ENCODE data around the gene ZNF280A. TPM values are rescaled to one million over a fixed set of nuclear protein-coding genes. Genes with fewer than 3 reads are reported as not detected.

ZNF280A gene
- total RNA-seq, 1 donor from 2014 or later, result 0.09 TPM

GRCh38 chr22:22565981-22566380, 45.9 kb upstream of the ZNF280A start:
- no peak overlapping the region for H3K27ac Mint-ChIP-seq (ENCODE audit: unreplicated experiment)
- Histone ChIP-seq H3K4me1 (ENCODE audit: insufficient read depth, low read length) (no peaks in the 10 kb centered on the region), H2AFZ (ENCODE audit: low read depth, low read length) (no peak overlapping the region), H3K9ac (ENCODE audit: low read length) (no peak overlapping the region), H3K9me3 (ENCODE audit: insufficient read depth, low read depth, low read length) (no peaks in the 10 kb centered on the region), H3K4me3 (ENCODE audit: insufficient read depth, low read depth, low read length) (no peak overlapping the region), H3K27ac (ENCODE audit: low read depth, low read length) (no peak overlapping the region), H3K36me3 (ENCODE audit: insufficient read depth, low read length) (no peaks in the 10 kb centered on the region), H4K20me1 (ENCODE audit: insufficient read depth, low read length) (no peaks in the 10 kb centered on the region), H3K27me3 (ENCODE audit: insufficient read depth, low read length) (peaks cover 6% of the 10 kb centered on the region), H3K79me2 (ENCODE audit: insufficient read depth, low read length) (no peaks in the 10 kb centered on the region), H3K4me2 (ENCODE audit: low read length) (no peak overlapping the region)
- H3K4me3 Mint-ChIP-seq (ENCODE audit: unreplicated experiment), result no peak overlapping the region
- H3K27me3 Mint-ChIP-seq (ENCODE audit: low read depth, unreplicated experiment), result peaks cover 66% of the 10 kb centered on the region
- H3K4me1 Mint-ChIP-seq (ENCODE audit: low read depth, unreplicated experiment), result no peaks in the 10 kb centered on the region
- peaks cover 3% of the 10 kb centered on the region for H3K36me3 Mint-ChIP-seq (ENCODE audit: low read depth, unreplicated experiment)
- no peak for TF ChIP-seq EZH2 (IDR thresholded peaks at IDR 0.05; ENCODE audit: insufficient read depth, low read length)
- TF ChIP-seq CTCF (IDR thresholded peaks at IDR 0.05; ENCODE audit: insufficient read depth, low read depth, low read length), result no peak
- no peak for DNase-seq (ENCODE audit: low read depth)
- no peak for FAIRE-seq
- no peaks in the 10 kb centered on the region for H3K9me3 Mint-ChIP-seq (ENCODE audit: unreplicated experiment)

GRCh38 chr22:22558972-22559603, 39.0 kb upstream of the ZNF280A start, which contains the start of gene PRAME:
PRAME (minus strand) TSS chr22:22559265; CDS start chr22:22556832, 2,433 bp downstream.
- no peaks in the 10 kb centered on the region for H3K79me2 ChIP-seq (ENCODE audit: insufficient read depth, low read length)
- FAIRE-seq (no peak), DNase-seq (ENCODE audit: low read depth) (no peak)
- H3K27ac ChIP-seq (ENCODE audit: low read depth, low read length), result no peak within 1 kb of the TSS
- no peaks in the 10 kb centered on the region for H3K9me3 ChIP-seq (ENCODE audit: insufficient read depth, low read depth, low read length)
- Mint-ChIP-seq H3K4me1 (ENCODE audit: low read depth, unreplicated experiment) (no peaks in the 10 kb centered on the region), H3K9me3 (ENCODE audit: unreplicated experiment) (peaks cover 2% of the 10 kb centered on the region), H3K4me3 (ENCODE audit: unreplicated experiment) (no peak within 1 kb of the TSS), H3K27ac (ENCODE audit: unreplicated experiment) (no peak within 1 kb of the TSS), H3K36me3 (ENCODE audit: low read depth, unreplicated experiment) (no peaks in the 10 kb centered on the region), H3K27me3 (ENCODE audit: low read depth, unreplicated experiment) (peaks cover 26% of the 10 kb centered on the region)
- H3K4me2 ChIP-seq (ENCODE audit: low read length), result no peak within 1 kb of the TSS
- H2AFZ ChIP-seq (ENCODE audit: low read depth, low read length), result no peak within 1 kb of the TSS
- H4K20me1 ChIP-seq (ENCODE audit: insufficient read depth, low read length), result no peaks in the 10 kb centered on the region
- H3K4me1 ChIP-seq (ENCODE audit: insufficient read depth, low read length), result no peaks in the 10 kb centered on the region
- no peaks in the 10 kb centered on the region for H3K36me3 ChIP-seq (ENCODE audit: insufficient read depth, low read length)
- TF ChIP-seq CTCF (IDR thresholded peaks at IDR 0.05; ENCODE audit: insufficient read depth, low read depth, low read length) (peak; percentile 18), EZH2 (IDR thresholded peaks at IDR 0.05; ENCODE audit: insufficient read depth, low read length) (no peak)
- no peaks in the 10 kb centered on the region for H3K27me3 ChIP-seq (ENCODE audit: insufficient read depth, low read length)
- H3K9ac ChIP-seq (ENCODE audit: low read length), result no peak within 1 kb of the TSS
- H3K4me3 ChIP-seq (ENCODE audit: insufficient read depth, low read depth, low read length), result no peak within 1 kb of the TSS
